T-helper 1 cell (primary cell): ENCODE measurements around the gene EFNB2.

Experiments used
- DNase-seq, 5 donors: peaks; one replicate each; pipeline ENCODE4 v3.0.0-alpha.2; 2012 to 2020

The EFNB2 gene

GRCh38 chr13:106524108-106524507 is 11.4 kb downstream of the EFNB2 start:
- DNase-seq, result no peak

DNA sequence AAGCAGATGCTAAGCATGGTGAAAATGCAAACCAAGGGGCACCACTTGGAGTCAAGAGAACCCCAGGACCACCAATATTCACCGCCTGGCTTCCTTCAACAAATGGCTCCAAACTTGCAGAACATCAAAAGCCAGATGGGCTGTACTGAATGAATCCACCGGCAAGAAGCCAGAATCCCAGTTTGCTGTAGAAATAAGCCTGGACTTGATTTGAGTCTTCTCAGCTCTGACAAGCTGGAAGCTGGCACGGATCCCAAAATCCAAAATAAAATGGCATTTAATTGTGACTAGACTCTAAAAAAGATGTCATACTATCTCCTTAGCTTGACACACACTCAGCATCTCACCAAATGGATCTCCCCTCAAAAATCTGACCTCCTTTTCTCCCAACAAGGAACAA is 11.9 kb downstream of the EFNB2 start:
- DNase-seq, result no peak

- DNase-seq, result no peak
These were observed 12.4 kb downstream of the EFNB2 start for GRCh38 chr13:106522898-106523525.

DNA sequence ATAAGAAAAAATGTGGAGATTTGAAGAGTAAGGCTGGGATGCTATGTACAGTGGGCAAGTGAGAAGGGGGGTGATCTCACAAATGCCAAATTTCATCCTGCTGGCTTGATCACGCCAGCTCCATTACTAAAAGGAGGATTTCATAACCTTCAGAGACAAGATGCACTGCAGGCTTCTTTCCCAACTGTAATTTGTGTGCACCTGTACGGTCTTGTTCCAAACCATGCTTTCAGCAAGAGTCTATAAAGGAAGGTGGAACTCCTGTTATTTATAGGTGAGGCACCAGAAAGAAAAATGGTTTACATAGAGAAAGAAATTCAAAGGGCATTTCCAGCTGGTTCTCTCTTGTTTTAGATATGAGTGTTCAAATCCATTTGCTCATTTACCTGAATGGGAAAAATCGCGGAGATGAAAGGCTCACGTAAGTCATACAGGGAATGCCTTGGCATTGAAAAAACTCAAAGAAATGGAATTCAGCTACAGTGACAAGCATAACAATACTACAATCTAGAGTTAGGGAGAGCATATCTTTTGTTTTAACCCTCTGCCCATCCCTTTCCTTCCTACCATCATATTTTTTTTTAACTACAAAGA is 13.3 kb downstream of the EFNB2 start:
- DNase-seq, result no peak

DNA sequence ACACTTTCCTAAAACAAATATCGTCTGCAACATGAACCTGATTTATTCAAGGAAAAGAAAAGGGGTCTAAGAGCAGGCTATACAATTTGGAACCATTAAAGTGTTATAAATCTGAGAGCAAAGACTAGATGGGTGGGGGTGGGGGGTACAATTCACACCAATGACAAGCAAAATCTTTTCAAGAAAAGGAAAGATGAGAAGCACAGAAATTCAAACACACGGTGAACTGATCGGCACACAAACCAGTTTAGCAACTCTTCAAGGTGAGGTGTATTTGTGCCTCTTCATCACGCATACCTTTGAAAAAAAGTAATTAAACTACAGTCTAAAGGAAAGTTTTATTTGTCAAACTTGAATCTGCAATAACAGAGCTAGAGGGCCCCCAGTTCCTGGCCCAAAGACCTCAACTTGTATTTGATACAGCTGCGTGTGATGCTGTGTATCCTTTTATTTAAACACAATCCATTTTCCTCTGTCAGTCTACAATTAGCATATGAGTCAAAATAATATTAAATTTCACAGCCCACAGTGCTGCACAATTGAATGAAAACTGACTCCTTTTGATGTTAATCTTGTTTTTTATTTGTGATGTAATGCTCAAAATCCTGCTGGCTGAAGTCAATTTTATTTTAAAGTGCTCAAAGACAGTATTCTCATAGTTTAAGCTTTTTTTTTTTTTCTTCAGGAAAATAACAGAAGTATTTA is 14.2 kb downstream of the EFNB2 start:
- no peak for DNase-seq

DNA sequence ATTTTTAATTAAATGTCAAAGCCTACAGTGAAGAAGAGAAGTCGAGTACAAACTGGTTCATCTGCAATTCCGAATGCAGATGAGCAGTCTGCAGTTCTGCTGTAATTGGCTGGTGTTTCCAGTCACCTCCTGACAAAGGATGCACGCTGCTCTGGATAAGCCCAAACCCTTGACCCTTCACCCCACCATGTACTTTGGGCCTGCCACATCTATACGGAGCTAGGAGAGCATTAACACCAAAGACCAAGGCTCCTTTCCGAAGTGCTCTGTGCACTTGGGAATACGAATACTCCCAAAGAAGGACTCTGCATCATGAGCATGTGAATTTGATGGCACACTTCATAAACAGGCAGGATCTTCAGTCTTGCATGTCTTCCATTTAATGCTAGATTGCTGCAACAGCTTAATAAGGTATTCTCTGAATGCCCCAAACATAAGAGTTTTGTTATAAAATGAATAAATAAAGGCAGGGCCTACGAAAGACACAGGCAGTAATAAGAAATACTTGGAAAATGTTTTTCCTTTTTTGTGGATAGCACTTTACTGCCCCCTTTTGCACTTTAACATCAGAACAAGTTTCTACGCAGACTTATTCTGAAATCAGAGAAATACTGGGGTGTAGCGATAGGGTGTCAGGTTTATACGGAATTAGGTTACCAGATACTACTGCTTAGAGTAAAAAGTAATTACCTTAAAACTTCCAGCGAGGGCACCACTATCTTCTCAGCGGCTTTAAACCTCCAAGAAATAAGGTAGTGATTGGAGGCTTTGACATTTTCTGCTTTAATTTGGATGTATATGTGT is 15.0 kb downstream of the EFNB2 start:
- DNase-seq, result no peak

- no peak for DNase-seq
These were observed 16.9 kb downstream of the EFNB2 start for GRCh38 chr13:106518512-106518911.

DNA sequence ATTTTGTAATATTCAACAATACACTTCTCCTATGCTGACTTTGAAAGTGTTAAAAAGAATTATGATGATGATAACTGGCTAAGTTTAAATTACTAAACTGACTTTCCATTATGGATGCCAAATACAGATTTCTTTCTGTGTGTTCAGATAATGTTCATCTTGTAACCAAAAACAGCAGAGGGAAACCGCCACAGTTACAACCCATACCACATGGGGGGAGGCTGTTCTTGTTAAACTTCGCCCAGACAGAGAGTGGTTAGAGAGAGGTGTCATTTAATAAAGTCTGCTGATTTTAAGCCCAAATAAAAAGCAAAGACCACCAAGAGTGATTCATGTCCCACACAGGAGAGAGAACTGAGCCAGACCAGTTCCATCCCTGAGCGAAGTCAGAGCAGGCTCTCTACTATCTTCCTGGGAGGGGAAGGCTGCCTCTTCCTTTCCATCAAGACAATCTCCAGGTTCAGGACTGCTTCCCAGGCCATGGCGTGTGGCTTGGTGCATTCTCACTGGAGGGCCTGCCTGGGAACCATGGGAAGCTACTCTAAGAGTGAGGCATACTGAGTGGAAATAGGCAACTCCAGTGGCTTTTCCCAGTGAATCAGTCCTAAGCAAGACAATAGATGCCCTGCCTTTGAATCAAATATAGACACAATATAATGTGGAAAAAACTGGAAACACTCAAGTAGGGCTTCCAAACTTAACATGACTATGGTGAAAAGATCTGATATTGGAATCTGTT is 18.2 kb downstream of the EFNB2 start:
- no peak for DNase-seq

DNA sequence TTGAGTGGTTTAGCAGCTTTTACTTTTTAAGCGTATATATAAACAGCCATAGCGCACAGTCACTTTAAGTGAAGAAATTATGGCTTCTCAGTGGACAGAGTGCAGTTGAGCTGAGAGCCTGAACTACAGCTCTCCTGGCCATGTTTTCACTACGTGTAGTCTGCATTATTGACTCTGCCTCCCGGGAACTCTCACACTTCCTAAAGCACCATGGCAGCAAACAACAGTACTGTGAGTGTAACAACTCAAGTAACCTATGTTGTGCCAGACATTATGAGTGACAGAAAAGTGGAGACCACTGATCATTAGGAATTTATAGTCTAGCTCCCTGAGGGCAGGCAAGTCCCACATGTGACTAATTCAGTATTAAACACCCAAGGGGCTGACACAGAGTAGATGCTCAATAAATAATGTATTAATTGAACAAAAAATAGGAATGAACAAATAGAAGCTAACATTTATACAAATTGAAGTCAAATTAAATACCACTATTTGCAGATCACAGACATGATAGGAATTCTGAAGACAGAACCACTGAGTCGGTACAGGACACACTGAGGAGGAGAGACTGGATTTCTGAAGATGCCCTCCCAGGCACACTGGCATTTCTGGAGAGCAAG is 19.7 kb downstream of the EFNB2 start:
- DNase-seq, result no peak

- no peak for DNase-seq
These were observed 20.4 kb downstream of the EFNB2 start for GRCh38 chr13:106514928-106515634.

DNA sequence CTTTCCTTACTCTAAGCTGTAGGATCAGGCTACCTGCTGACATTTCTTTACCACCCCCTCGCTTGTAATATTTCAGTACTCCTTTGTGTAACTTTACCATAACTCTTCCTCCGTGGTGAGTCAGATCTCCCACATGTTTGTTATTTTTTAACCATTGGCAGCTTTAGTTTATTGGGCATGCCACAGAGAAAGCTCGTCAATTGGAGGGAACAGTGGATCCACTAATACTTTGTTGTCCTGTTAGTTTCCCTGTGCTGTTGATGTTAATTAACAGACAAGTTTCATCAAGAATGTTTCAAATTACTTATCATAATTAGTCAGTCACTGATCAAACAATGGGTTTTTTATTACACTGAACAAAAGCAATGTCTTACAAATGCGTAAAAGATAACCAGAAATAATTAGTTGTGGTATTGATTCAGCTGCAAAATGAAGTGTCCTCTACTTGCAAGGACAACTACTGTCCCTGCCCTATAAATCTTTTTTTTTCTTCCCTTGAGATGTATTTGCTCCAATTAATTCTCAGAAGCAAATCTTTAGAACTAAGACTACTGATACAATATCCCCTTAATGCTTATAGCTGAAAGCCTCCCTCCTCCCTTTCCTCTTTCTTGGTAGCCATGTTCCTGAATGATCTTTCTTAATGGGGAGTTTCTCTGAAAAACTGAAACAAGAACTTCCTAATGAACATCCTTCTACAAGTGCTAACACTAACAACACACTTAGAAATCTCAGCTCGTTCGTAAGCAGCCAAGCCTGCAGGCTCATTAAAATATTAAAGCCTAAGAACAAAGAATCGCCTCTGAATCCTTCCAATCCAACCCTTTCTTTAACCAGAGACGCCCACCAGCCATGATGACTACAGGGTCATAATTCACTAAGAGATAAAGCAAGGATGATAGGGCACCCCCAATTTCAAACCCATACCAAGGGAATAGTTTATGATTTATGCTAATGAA is 22.2 kb downstream of the EFNB2 start:
- DNase-seq, result no peak

DNA sequence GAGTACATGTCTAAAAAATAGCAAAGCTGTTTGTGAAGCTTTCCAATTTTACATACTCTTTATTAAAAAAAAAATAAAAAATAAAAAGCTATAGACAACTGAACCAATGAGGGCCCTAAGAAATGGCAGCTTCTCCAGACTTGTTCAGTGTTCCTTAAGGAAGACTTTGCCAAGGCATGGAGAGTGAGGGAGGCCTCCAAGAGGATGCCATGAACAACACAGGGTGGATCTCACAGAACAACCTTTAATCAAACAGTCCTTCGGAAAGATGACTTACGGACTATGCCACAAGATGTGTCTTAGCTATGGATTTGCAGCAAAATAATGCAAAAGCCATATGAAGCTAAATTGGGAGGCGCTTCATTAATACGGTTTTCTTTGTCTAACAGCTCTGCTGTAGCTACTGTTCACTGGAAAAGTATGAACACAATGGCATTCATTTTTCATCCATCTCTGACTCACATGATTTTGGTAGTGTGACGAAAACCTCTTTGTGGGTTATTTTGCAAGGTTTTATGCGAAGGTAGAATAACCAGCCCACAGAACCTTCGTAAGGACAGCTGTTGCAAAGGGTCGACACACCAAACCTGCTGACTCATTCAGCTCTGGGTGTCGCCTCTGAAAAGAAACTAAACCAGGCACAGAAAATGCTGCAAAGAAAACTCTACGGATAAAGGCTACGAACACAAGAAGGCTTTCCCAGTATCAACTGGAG is 27.7 kb downstream of the EFNB2 start:
- peak in 1 of 5 donors; percentile 21 for DNase-seq

- no peak for DNase-seq
These were observed 29.2 kb downstream of the EFNB2 start for GRCh38 chr13:106506286-106506685.

GRCh38 chr13:106505732-106506131 is 29.7 kb downstream of the EFNB2 start:
- DNase-seq, result no peak

DNA sequence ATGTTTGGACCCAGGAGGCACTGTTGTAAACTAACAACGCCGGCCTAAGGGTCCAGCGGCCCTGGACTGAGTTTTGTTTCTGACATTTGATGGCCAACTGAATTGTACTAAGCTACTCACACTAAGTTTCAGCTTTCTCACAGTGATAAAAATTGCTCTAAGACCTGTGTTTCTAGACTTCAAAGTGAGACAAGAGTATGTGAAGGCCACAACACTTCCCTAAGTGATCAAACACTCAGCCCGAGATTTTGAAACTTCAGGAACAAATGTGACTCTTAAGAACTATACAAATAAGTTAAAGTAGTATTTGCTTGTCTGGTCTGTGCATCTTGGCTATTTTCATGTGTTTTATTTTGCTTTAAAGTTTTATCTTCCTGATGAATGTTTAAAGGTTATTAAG is 30.2 kb downstream of the EFNB2 start:
- no peak for DNase-seq

DNA sequence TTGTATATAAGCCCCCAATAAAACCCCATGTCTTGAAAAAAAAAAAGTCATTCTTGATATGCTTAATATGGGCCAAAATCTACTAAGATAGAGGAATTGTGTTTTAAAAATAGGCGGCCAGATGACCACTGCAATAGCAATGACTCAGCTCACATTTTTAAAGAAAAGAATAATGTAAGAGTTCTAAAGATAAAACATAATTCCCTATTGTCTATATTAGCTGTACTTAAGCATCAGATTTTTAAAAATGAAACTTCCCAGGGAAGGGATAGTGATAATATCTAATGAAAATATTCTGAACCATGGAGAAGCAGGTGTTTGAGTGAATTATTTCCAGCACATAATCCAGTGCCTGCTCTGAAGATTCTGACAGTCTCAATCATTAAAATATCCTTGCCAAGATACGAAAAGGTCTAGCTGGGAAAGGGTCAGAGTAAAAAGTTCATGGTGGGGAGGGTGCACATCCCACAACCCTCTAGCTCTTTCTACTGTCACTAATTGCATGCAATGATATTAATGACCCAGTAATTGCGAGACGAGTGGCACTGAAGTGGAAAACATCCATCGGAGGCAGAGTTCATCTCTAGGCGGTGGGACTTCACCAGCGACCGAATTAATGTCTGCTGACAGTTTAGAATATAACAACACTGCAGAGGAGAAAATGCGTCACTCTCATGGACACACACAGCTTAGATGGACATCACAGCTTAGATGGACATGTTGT is 31.6 kb downstream of the EFNB2 start:
- no peak for DNase-seq

DNA sequence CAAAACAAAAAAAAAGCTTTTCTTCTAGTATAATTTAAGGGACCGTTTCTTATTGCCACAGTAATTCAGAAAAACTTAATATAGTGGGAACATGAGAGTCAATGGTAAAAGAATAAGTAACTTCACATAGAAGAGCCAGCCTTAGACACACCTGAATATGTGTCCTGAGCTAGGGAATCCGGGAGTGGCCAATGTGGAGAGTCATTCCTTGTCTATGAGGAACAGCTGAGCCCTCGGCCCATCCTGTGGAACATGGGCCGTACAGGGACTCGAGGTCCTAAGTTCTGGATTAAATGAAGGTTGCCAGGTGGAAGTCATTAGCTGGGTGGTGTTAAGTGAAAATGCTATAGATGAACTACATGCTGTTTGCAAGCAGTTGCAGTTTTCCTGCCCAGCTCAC is 32.2 kb downstream of the EFNB2 start:
- no peak for DNase-seq

GRCh38 chr13:106500445-106500844 is 35.0 kb downstream of the EFNB2 start:
- no peak for DNase-seq

DNA sequence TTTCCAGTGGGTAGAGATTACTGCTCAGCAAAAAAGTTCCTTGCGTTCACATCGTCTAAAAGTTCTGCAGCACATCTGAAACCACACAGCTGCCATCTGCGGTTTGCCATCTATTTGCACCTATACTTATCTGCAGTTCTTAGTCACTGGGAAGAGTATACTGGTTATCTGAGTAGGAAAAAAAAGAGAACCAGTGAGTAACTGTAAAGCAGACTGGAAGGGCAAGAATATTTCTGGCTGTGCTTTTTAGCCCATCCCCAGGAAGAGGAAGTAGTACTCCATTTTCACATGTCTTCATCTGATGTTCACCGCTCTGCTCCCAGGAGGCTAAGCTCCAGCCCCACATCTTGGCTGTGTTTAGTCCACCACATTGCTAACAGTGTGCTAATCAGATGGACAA is 35.6 kb downstream of the EFNB2 start:
- DNase-seq, result no peak
